Liver (tissue), 9 donors: ENCODE data around the gene SEMA7A. TPM values are rescaled to one million over a fixed set of nuclear protein-coding genes. Genes with fewer than 3 reads are reported as not detected.

Experiments used
- DNase-seq: peaks from one replicate; pipeline ENCODE4 v3.0.0-alpha.2; 2017; ENCODE audit warnings: low spot score
- H3K27ac ChIP-seq, 2 donors: one replicate each; pipeline ENCODE4 v1.7.0; 2013; ENCODE audit warnings: inconsistent platforms in 2 of 2, low read length in 2 of 2, control low read depth in 1 of 2, low read depth in 1 of 2, mild to moderate bottlenecking in 1 of 2
- H3K27me3 ChIP-seq, 4 donors: one replicate each; pipeline versions ENCODE4 v1.6.1 to v1.7.0; 2013; ENCODE audit warnings: low read length in 3 of 4, inconsistent platforms in 1 of 4, mild to moderate bottlenecking in 1 of 4, moderate library complexity in 1 of 4; ENCODE audit not compliant: control insufficient read depth in 4 of 4, insufficient read depth in 4 of 4
- H3K36me3 ChIP-seq, 4 donors: one replicate each; pipeline versions ENCODE4 v1.6.1 to v1.7.0; 2013; ENCODE audit warnings: low read length in 3 of 4, mild to moderate bottlenecking in 3 of 4, low read depth in 1 of 4, moderate library complexity in 1 of 4; ENCODE audit not compliant: control insufficient read depth in 4 of 4, insufficient read depth in 3 of 4
- H3K4me1 ChIP-seq, 4 donors: one replicate each; pipeline versions ENCODE4 v1.6.1 to v1.7.0; 2013; ENCODE audit warnings: low read length in 3 of 4, mild to moderate bottlenecking in 3 of 4, moderate library complexity in 1 of 4; ENCODE audit not compliant: control insufficient read depth in 4 of 4, insufficient read depth in 4 of 4
- H3K4me3 ChIP-seq, 3 donors: one replicate each; pipeline versions ENCODE4 v1.6.1 to v1.7.0; 2013; ENCODE audit warnings: low read length in 3 of 3, control low read depth in 1 of 3, low read depth in 1 of 3, mild to moderate bottlenecking in 1 of 3
- H3K9ac ChIP-seq, 2 donors: one replicate each; pipeline ENCODE4 v1.7.0; 2013; ENCODE audit warnings: low read length in 2 of 2, mild to moderate bottlenecking in 2 of 2, moderate library complexity in 2 of 2, control low read depth in 1 of 2, low read depth in 1 of 2
- H3K9me3 ChIP-seq, 4 donors: one replicate each; pipeline versions ENCODE4 v1.6.1 to v1.7.0; 2013; ENCODE audit warnings: low read length in 3 of 4; ENCODE audit not compliant: control insufficient read depth in 4 of 4
- EGR1 ChIP-seq, 2 donors: IDR thresholded peaks; 2 replicates each; pipeline ENCODE4 v1.6.1; 2016 to 2018; ENCODE audit warnings: antibody characterized with exemption in 2 of 2, low read depth in 2 of 2
- FOXA1 ChIP-seq: IDR thresholded peaks from 2 replicates; pipeline ENCODE4 v1.6.1; 2016; ENCODE audit warnings: antibody characterized with exemption
- FOXA2 ChIP-seq: IDR thresholded peaks from 2 replicates; pipeline ENCODE4 v1.6.1; 2016; ENCODE audit warnings: antibody characterized with exemption
- GABPA ChIP-seq, 2 donors: IDR thresholded peaks in 1 of 2; conservative IDR thresholded peaks in 1 of 2; 2 replicates each; pipeline ENCODE4 v1.6.1; 2016; ENCODE audit warnings: antibody characterized with exemption in 2 of 2, mild to moderate bottlenecking in 1 of 2, moderate library complexity in 1 of 2
- HNF4A ChIP-seq, 2 donors: conservative IDR thresholded peaks; 2 replicates each; pipeline ENCODE4 v1.6.1; 2016; ENCODE audit warnings: antibody characterized with exemption in 2 of 2, mild to moderate bottlenecking in 2 of 2
- HNF4G ChIP-seq: IDR thresholded peaks from 2 replicates; pipeline ENCODE4 v1.6.1; 2016; ENCODE audit warnings: antibody characterized with exemption
- JUND ChIP-seq, 2 donors: IDR thresholded peaks; 2 replicates each; pipeline ENCODE4 v1.6.1; 2016; ENCODE audit warnings: antibody characterized with exemption in 2 of 2
- NR2F2 ChIP-seq: IDR thresholded peaks from 2 replicates; pipeline ENCODE4 v1.6.1; 2016; ENCODE audit warnings: antibody characterized with exemption
- RAD21 ChIP-seq, 2 donors: IDR thresholded peaks; 2 replicates each; pipeline ENCODE4 v1.6.1; 2016; ENCODE audit warnings: antibody characterized with exemption in 2 of 2, mild to moderate bottlenecking in 2 of 2
- RXRA ChIP-seq, 2 donors: IDR thresholded peaks; 2 replicates each; pipeline ENCODE4 v1.6.1; 2017 to 2018; ENCODE audit warnings: antibody characterized with exemption in 2 of 2, mild to moderate bottlenecking in 1 of 2
- SP1 ChIP-seq: IDR thresholded peaks from 2 replicates; pipeline ENCODE4 v1.6.1; 2018; ENCODE audit warnings: antibody characterized with exemption, mild to moderate bottlenecking
- TAF1 ChIP-seq: conservative IDR thresholded peaks from 2 replicates; pipeline ENCODE4 v1.6.1; 2016; ENCODE audit warnings: antibody characterized with exemption, mild to moderate bottlenecking
- YY1 ChIP-seq: IDR thresholded peaks from 2 replicates; pipeline ENCODE4 v1.6.1; 2016; ENCODE audit warnings: antibody characterized with exemption, mild to moderate bottlenecking
- WGBS: extraction: QIAGEN DNeasy Blood & Tissue Kit; methylation state at CpG from one replicate; pipeline ENCODE4 v1.1.7; 2013; 5-methylcytosine and 5-hydroxymethylcytosine counted together
- polyA plus RNA-seq, 2 donors: library from polyadenylated mRNA; stranded (reverse) in 1 of 2; unstranded in 1 of 2; fragments of 200-250 nt in 1 of 2; fragments of >200 nt in 1 of 2; fragmentation: Nextera tagmentation in 1 of 2; extraction: Ambion mirVana in 1 of 2; gene quantifications; one replicate each; pipeline versions ENCODE4 v1.2.1 to v1.2.3, GENCODE V29; 2013 to 2015
- total RNA-seq, 2 donors: library from RNA; depleted of rRNA; stranded (reverse); fragments of >200 nt; gene quantifications; one replicate each; pipeline ENCODE4 v1.2.3, GENCODE V29; 2014
- TF ChIP-seq, protein P1 (sequence below): IDR thresholded peaks from 2 replicates; pipeline ENCODE4 v1.6.1; 2016; ENCODE audit warnings: antibody characterized with exemption, mild to moderate bottlenecking
- TF ChIP-seq, protein P2 (sequence below): IDR thresholded peaks from 2 replicates; pipeline ENCODE4 v1.6.1; 2016; ENCODE audit warnings: antibody characterized with exemption
- TF ChIP-seq, protein P3 (sequence below): IDR thresholded peaks from 2 replicates; pipeline ENCODE4 v1.6.1; 2016; ENCODE audit warnings: antibody characterized with exemption
- TF ChIP-seq, protein P4 (sequence below): IDR thresholded peaks from 2 replicates; pipeline ENCODE4 v1.6.1; 2016; ENCODE audit warnings: antibody characterized with exemption
- TF ChIP-seq, protein P5 (sequence below): fragments of 150-350 bp; IDR thresholded peaks from 2 replicates; pipeline ENCODE4 v1.5.1; 2017; ENCODE audit warnings: improper control_type of control experiment, low read depth, low read length; ENCODE audit not compliant: missing input control
- donor health status: healthy.
- donor health status: healthy.
- donor health status: healthy.
- donor health status: healthy.
- donor health status: healthy.

The SEMA7A gene
- total and polyA plus RNA-seq, 4 donors = 0.14 to 18.1 (median 1.4) TPM

DNA sequence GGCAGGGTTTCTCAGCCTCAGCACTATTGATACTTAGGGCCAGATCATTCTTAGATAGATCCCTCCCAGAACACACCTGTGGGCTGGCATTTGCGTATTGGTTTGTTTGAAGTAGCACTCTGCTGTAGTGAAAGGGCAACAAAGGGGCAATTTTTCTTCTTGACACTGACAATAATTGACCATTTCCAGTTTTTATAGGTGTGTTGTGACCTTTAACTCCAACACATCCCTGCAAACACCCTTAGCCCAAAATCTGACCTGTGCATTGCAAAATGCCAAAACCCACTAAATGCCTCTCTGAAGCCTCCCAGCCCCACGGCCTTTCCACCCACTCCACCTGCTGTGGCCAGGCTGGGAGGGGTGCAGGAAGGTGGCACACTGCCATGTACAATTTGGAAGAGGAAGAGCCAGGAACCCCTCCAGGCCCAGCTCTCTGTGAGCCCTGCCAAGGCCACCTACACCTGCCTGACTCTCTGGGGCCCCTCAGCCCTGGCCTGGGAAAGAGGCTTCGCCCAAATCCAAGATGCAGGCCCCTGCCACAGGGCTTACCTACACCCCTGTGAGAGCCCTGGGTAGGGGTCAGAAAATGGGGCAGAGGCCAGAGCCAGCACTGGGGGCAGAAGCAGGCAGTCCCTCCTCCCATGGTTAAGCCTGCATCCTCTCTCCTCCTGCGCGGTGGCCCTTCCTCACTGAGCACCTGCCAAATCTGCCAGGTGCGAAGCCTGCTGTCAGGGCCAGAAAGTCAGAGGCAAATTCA, 56.8 kb downstream of the SEMA7A start:
- Histone ChIP-seq H3K9ac (no peak overlapping the region), H3K9me3 (no peaks in the 10 kb centered on the region), H3K27ac (no peak overlapping the region), H3K4me3 (no peak overlapping the region), H3K36me3 (no peaks in the 10 kb centered on the region), H3K27me3 (no peaks in the 10 kb centered on the region), H3K4me1 (peaks cover 0 to 18% (median 11%) of the 10 kb centered on the region in 4 donors)
- 87% methylated on average over 6 of the region's 6 CpGs for WGBS
- TF ChIP-seq HNF4G (no peak), FOXA2 (no peak), YY1 (no peak), NR2F2 (no peak), TAF1 (no peak), GABPA (IDR thresholded peaks at IDR 0.05 in 1 of 2, conservative IDR thresholded peaks at IDR 0.05 in 1 of 2) (no peak), RXRA (IDR thresholded peaks at IDR 0.05) (no peak), EGR1 (IDR thresholded peaks at IDR 0.05; ENCODE audit: low read depth in 2 of 2) (no peak), RAD21 (IDR thresholded peaks at IDR 0.05) (no peak), JUND (IDR thresholded peaks at IDR 0.05) (no peak), SP1 (no peak), HNF4A (conservative IDR thresholded peaks at IDR 0.05) (no peak), FOXA1 (no peak)
- TF ChIP-seq, protein P1, sequence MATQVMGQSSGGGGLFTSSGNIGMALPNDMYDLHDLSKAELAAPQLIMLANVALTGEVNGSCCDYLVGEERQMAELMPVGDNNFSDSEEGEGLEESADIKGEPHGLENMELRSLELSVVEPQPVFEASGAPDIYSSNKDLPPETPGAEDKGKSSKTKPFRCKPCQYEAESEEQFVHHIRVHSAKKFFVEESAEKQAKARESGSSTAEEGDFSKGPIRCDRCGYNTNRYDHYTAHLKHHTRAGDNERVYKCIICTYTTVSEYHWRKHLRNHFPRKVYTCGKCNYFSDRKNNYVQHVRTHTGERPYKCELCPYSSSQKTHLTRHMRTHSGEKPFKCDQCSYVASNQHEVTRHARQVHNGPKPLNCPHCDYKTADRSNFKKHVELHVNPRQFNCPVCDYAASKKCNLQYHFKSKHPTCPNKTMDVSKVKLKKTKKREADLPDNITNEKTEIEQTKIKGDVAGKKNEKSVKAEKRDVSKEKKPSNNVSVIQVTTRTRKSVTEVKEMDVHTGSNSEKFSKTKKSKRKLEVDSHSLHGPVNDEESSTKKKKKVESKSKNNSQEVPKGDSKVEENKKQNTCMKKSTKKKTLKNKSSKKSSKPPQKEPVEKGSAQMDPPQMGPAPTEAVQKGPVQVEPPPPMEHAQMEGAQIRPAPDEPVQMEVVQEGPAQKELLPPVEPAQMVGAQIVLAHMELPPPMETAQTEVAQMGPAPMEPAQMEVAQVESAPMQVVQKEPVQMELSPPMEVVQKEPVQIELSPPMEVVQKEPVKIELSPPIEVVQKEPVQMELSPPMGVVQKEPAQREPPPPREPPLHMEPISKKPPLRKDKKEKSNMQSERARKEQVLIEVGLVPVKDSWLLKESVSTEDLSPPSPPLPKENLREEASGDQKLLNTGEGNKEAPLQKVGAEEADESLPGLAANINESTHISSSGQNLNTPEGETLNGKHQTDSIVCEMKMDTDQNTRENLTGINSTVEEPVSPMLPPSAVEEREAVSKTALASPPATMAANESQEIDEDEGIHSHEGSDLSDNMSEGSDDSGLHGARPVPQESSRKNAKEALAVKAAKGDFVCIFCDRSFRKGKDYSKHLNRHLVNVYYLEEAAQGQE = no peak
- TF ChIP-seq, protein P2, sequence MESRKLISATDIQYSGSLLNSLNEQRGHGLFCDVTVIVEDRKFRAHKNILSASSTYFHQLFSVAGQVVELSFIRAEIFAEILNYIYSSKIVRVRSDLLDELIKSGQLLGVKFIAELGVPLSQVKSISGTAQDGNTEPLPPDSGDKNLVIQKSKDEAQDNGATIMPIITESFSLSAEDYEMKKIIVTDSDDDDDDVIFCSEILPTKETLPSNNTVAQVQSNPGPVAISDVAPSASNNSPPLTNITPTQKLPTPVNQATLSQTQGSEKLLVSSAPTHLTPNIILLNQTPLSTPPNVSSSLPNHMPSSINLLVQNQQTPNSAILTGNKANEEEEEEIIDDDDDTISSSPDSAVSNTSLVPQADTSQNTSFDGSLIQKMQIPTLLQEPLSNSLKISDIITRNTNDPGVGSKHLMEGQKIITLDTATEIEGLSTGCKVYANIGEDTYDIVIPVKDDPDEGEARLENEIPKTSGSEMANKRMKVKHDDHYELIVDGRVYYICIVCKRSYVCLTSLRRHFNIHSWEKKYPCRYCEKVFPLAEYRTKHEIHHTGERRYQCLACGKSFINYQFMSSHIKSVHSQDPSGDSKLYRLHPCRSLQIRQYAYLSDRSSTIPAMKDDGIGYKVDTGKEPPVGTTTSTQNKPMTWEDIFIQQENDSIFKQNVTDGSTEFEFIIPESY = no peak
- TF ChIP-seq, protein P3, sequence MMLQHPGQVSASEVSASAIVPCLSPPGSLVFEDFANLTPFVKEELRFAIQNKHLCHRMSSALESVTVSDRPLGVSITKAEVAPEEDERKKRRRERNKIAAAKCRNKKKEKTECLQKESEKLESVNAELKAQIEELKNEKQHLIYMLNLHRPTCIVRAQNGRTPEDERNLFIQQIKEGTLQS = no peak
- TF ChIP-seq, protein P4, sequence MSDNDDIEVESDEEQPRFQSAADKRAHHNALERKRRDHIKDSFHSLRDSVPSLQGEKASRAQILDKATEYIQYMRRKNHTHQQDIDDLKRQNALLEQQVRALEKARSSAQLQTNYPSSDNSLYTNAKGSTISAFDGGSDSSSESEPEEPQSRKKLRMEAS = no peak
- TF ChIP-seq, protein P5, sequence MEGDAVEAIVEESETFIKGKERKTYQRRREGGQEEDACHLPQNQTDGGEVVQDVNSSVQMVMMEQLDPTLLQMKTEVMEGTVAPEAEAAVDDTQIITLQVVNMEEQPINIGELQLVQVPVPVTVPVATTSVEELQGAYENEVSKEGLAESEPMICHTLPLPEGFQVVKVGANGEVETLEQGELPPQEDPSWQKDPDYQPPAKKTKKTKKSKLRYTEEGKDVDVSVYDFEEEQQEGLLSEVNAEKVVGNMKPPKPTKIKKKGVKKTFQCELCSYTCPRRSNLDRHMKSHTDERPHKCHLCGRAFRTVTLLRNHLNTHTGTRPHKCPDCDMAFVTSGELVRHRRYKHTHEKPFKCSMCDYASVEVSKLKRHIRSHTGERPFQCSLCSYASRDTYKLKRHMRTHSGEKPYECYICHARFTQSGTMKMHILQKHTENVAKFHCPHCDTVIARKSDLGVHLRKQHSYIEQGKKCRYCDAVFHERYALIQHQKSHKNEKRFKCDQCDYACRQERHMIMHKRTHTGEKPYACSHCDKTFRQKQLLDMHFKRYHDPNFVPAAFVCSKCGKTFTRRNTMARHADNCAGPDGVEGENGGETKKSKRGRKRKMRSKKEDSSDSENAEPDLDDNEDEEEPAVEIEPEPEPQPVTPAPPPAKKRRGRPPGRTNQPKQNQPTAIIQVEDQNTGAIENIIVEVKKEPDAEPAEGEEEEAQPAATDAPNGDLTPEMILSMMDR = no peak
- DNase-seq = peak; percentile 17
